HEK293T (cell line): ENCODE data around the gene TMEM107.

ENCODE experiments used
- CTCF ChIA-PET: fragments of 350-600 bp; formaldehyde crosslinking; extraction: SDS; loops from one replicate; lab custom pipeline; 2021; ENCODE audit warnings: antibody characterized with exemption, inconsistent platforms; lab: Yijun Ruan, JAX
- POLR2A ChIA-PET: fragments of 350-600 bp; formaldehyde crosslinking; extraction: SDS; loops from one replicate; lab custom pipeline; 2020; ENCODE audit warnings: antibody characterized with exemption, inconsistent platforms; lab: Yijun Ruan, JAX
- DNase-seq: peaks from one replicate; pipeline ENCODE4 v3.0.0; 2012; ENCODE audit warnings: mixed read lengths; ENCODE audit errors: extremely low spot score
- ARNT ChIP-seq: fragments of 450-650 bp; IDR thresholded peaks from 2 replicates; pipeline ENCODE4 v1.6.1; 2017; ENCODE audit warnings: mild to moderate bottlenecking
- BHLHE40 ChIP-seq: fragments of 450-650 bp; IDR thresholded peaks from 2 replicates; pipeline ENCODE4 v1.6.1; 2016; ENCODE audit warnings: mild to moderate bottlenecking, moderate library complexity, borderline replicate concordance
- CTBP1 ChIP-seq: fragments of 450-650 bp; IDR thresholded peaks from 2 replicates; pipeline ENCODE4 v1.6.1; 2016; ENCODE audit warnings: borderline replicate concordance
- ELF4 ChIP-seq: fragments of 450-650 bp; IDR thresholded peaks from 2 replicates; pipeline ENCODE4 v1.6.1; 2017; ENCODE audit warnings: antibody characterized with exemption
- FOXA1 ChIP-seq: fragments of 450-650 bp; IDR thresholded peaks from 2 replicates; pipeline ENCODE4 v1.6.1; 2016; ENCODE audit warnings: mild to moderate bottlenecking
- FOXK2 ChIP-seq: fragments of 450-650 bp; IDR thresholded peaks from 2 replicates; pipeline ENCODE4 v1.6.1; 2016; ENCODE audit warnings: mild to moderate bottlenecking
- FOXM1 ChIP-seq: fragments of 450-650 bp; IDR thresholded peaks from 2 replicates; pipeline ENCODE4 v1.6.1; 2017; ENCODE audit warnings: mild to moderate bottlenecking, borderline replicate concordance
- HDGF ChIP-seq: fragments of 450-650 bp; IDR thresholded peaks from 2 replicates; pipeline ENCODE4 v1.6.1; 2017; ENCODE audit warnings: antibody characterized with exemption, borderline replicate concordance
- L3MBTL2 ChIP-seq: fragments of 450-650 bp; conservative IDR thresholded peaks from 2 replicates; pipeline ENCODE4 v1.6.1; 2016; ENCODE audit warnings: mild to moderate bottlenecking
- LEF1 ChIP-seq: fragments of 450-650 bp; IDR thresholded peaks from 2 replicates; pipeline ENCODE4 v1.6.1; 2017; ENCODE audit warnings: mild to moderate bottlenecking, borderline replicate concordance
- NFRKB ChIP-seq: fragments of 450-650 bp; IDR thresholded peaks from 2 replicates; pipeline ENCODE4 v1.6.1; 2016; ENCODE audit warnings: mild to moderate bottlenecking, moderate library complexity
- SP1 ChIP-seq: fragments of 450-650 bp; IDR thresholded peaks from 2 replicates; pipeline ENCODE4 v1.6.1; 2017
- SUZ12 ChIP-seq: fragments of 450-650 bp; IDR thresholded peaks from 2 replicates; pipeline ENCODE4 v1.6.1; 2016; ENCODE audit warnings: mild to moderate bottlenecking
- TARDBP ChIP-seq: fragments of 450-650 bp; IDR thresholded peaks from 2 replicates; pipeline ENCODE4 v1.6.1; 2016
- ZNF384 ChIP-seq: fragments of 450-650 bp; IDR thresholded peaks from 2 replicates; pipeline ENCODE4 v1.6.1; 2016
- TF ChIP-seq, protein P1 (sequence below): fragments of 450-650 bp; IDR thresholded peaks from 2 replicates; pipeline ENCODE4 v1.6.1; 2016

TMEM107 gene

DNA sequence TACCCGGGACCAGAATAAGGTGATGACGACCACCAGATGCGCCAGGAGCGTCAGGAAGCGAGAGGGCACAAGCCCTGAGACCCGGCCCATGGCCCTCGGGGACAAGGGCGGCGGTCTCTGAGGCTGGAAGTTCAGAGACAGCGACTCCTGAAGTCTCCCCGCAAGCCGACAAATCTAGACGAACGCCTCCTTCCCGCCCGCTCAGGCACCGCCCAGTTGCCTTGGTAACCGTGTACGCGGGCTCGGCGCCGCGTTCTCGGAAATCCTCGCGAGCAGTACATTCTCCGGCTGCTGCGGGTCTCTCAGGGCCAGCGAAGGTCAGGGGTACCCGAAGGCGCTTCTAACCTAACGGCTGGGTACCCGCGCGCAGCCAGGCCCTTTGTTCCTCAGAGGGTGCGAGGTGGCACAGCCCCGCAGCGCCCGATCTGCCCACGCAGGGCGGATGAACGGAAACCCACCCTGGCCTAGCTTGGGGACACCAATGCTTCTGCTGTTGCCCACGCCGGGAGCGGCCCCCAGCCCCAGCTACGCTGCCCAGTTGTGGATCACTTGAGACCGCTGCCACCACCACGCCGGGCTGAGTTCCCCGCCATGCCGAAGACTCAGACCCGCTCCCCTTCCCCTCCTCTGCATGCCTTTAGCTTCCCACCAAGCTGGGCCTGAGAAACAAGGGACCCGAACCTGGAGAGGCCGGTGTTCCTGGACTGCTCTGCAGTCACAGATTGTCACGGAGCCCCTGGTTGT lies at the start of gene TMEM107:
Gene TMEM107 (minus strand): TSS at position 184 of the 744 bp plus-strand sequence. CDS start 94 bp downstream, at position 90.
- peak; percentile 78 for DNase-seq

DNA sequence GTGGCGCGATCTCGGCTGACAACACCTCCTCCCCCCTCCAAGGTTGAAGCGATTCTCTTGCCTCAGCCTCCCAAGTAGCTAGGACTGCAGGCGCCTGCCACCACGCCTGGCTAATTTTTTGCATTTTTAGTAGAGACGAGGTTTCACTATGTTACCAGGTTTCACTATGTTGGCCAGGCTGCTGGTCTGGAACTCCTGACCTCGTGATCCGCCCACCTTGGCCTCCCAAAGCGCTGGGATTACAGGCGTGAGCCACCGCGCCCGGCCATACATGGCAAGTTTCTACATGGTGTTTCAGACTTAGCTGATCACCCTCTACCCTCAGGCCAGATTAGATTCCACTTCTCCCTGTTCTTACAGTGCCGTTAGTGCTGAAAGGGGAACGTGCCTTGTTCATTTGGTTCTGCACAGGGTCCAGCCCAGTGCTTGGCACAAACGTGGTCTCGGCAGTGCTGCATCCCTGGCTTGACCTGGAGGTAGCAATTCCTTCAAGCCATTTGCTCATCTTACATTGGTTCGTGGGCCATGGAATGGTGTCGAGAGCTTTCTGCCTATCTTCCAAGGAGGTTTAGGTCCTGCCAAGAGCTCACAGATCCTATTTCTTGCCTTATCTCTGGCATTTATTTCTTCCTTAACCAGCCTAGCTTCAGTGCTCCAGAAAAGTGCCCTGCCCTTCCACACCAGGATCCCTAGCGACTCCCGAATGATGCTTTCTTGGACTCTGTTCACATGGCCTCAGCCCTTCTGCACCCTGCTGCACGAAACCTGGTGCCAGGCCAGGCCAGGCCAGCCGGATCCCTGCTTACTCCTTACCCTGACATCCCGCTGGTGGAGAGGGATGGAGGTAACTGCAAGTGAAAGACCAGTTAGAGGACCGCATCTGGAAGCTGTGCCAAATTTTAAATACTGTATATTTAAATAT lies 49.0 kb upstream of the TMEM107 start:
- ChIA-PET CTCF (interaction anchor here (0.6 kb wide), 1 partner anchor 348 kb away, joined by 4 read pairs; no protein-coding TSS in a partner anchor), POLR2A (interaction anchor here (1.0 to 9.9 kb wide), 7 partner anchors 14 to 159 kb away, joined by 3 to 135 read pairs (median 10); partner anchors contain the start of genes AURKB, BORCS6, CTC1 and PFAS)
- no peak for DNase-seq

More for the DNA sequence above, at the start of gene TMEM107:
- POLR2A ChIA-PET, result interaction anchor here (0.9 to 2.6 kb wide), 13 partner anchors 10 to 116 kb away, joined by 3 to 13 read pairs (median 6); partner anchors contain the start of genes AURKB, BORCS6 and CTC1
- TF ChIP-seq TARDBP, result no peak
- TF ChIP-seq ARNT, result no peak
- no peak for TF ChIP-seq FOXM1
- TF ChIP-seq FOXK2, result no peak
- TF ChIP-seq ELF4, result no peak
- TF ChIP-seq ZNF384, result no peak
- TF ChIP-seq CTBP1, result no peak
- TF ChIP-seq BHLHE40, result no peak
- peak; percentile 94; the same call in 1 of the 2 replicates for TF ChIP-seq HDGF
- TF ChIP-seq L3MBTL2, result peak; percentile 31; the same call in 1 of the 2 replicates
- CTCF ChIA-PET, result no interaction called here

DNA sequence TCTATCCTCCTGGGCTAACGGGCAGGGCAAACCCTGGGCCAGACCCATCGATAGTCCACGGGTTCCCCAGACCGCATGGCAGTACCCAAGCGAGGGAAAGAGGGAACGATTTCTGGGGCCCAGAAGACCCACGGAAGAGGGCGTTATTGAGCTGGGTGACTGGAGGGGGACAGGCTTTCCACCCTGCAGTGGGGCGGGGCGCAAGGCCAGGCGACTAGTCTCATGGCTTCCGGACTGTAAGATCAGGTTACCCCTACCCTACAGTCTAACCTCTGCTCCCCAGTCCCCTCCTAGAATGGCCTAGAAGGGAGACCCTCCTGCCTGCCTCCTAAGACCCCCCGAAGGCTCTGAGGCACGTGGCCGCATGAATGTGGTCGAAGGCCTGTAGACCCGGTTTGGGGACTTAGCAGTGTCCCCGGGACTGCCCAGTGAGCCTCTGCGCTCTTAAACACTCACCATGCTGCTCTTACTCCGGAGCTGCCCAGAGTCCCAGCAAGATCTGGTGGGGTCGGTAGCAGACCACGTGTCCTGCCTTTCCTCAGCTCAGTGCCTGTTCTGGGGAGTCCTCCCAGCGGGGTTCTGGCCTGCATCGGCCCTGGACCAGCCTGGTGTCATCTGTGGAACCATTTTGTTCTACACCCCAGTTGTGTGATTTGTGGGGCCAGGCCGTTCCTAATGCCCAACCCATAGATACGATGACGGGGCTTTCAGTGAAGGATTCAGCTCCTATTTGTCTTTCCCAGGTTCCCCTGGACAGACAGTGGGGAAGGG lies 47.4 kb upstream of the TMEM107 start:
- DNase-seq, result no peak
- POLR2A ChIA-PET, result interaction anchor here (0.7 to 9.9 kb wide), 19 partner anchors 9 to 146 kb away, joined by 3 to 135 read pairs (median 7); partner anchors contain the start of genes ALOXE3, AURKB, BORCS6 and CTC1
- TF ChIP-seq ELF4, result no peak
- no peak for TF ChIP-seq FOXK2
- TF ChIP-seq FOXA1, result no peak
- no peak for TF ChIP-seq SUZ12
- TF ChIP-seq L3MBTL2, result peak; percentile 95
- no peak for TF ChIP-seq HDGF
- CTCF ChIA-PET, result interaction anchor here (1.0 to 1.6 kb wide), 7 partner anchors 24 to 104 kb away, joined by 3 to 9 read pairs (median 4); partner anchors contain the start of genes BORCS6, CTC1 and SLC25A35

More for the DNA sequence above, 49.0 kb upstream of the TMEM107 start:
- TF ChIP-seq SP1, result no peak
- no peak for TF ChIP-seq FOXK2
- TF ChIP-seq HDGF, result no peak
- no peak for TF ChIP-seq ZNF384
- no peak for TF ChIP-seq ARNT
- no peak for TF ChIP-seq L3MBTL2
- TF ChIP-seq NFRKB, result no peak
- no peak for TF ChIP-seq SUZ12
- no peak for TF ChIP-seq CTBP1
- no peak for TF ChIP-seq FOXA1
- TF ChIP-seq BHLHE40, result no peak
- TF ChIP-seq LEF1, result no peak
- TF ChIP-seq FOXM1, result no peak

DNA sequence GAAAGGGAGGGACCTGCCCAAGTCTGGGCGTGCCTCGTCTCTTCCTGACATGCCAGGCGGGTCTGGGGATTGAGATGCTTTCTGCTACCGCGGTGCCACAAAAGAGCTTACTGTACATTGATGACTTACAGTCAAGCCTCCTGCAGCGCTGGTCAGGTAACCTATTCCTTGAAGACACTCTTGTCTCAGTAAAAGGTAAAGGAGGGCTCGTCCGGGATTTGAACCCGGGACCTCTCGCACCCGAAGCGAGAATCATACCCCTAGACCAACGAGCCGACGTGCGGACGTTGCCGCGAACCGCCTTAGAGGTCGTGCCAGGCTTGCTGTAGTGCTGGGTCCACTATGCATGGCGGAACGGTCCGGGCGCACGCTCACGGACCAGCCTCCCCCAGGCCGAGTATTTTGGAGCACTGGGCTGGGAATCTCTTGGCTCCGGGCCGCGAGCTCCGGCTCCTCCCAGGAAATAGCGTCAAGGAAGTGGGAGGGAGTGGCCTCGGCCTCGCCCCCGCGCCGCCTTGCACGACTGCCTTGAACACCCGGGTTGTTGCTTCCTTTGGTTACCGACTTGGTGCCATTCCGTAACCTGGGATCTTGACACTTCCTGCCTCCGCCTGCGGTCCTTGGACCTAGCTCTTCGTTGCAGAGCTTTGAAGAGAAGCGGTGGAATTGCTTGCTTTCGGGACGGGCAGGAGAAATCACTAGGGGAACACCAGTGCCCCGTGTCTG lies 46.6 kb upstream of the TMEM107 start:
- CTCF ChIA-PET, result interaction anchor here (0.7 to 1.6 kb wide), 7 partner anchors 25 to 103 kb away, joined by 3 to 9 read pairs (median 4); partner anchors contain the start of genes BORCS6 and CTC1
- DNase-seq, result peak; percentile 64
- POLR2A ChIA-PET, result interaction anchor here (0.6 to 9.9 kb wide), 20 partner anchors 12 to 147 kb away, joined by 3 to 135 read pairs (median 6); partner anchors contain the start of genes ALOXE3, AURKB, BORCS6 and CTC1
- TF ChIP-seq CTBP1 (peak; percentile 4; the same call in 1 of the 2 replicates), SP1 (no peak), ARNT (peak; percentile 25; the same call in 1 of the 2 replicates)

DNA sequence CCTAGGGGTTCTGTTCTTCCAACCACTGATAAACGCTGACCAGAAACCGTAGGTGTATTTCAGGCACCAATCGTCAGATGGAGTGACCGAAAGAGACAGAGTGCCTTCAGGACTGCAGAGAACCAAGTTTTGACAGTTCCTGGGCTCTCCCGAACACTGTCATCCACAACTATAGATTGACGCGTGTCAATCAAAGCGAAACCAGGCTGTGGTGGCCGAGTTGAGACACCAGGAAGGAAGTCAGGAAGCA lies 46.1 kb upstream of the TMEM107 start:
- CTCF ChIA-PET, result interaction anchor here (0.7 to 1.6 kb wide), 4 partner anchors 25 to 82 kb away, joined by 3 to 9 read pairs (median 3); partner anchors contain the start of gene CTC1
- DNase-seq, result no peak
- POLR2A ChIA-PET, result interaction anchor here (0.6 to 9.9 kb wide), 19 partner anchors 12 to 148 kb away, joined by 3 to 135 read pairs (median 6); partner anchors contain the start of genes ALOXE3, AURKB, BORCS6 and CTC1
- TF ChIP-seq, protein P1, sequence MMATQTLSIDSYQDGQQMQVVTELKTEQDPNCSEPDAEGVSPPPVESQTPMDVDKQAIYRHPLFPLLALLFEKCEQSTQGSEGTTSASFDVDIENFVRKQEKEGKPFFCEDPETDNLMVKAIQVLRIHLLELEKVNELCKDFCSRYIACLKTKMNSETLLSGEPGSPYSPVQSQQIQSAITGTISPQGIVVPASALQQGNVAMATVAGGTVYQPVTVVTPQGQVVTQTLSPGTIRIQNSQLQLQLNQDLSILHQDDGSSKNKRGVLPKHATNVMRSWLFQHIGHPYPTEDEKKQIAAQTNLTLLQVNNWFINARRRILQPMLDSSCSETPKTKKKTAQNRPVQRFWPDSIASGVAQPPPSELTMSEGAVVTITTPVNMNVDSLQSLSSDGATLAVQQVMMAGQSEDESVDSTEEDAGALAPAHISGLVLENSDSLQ, result peak; percentile 98
- no peak for TF ChIP-seq FOXM1
